Bronchial epithelial cell (primary cell): ENCODE results near the gene NADK2. TPM values are rescaled to one million over a fixed set of nuclear protein-coding genes. Genes with fewer than 3 reads are reported as not detected.
A peak's percentile ranks its signal among the peaks of the same experiment; 100 is the strongest.

Experiments
- DNase-seq: peaks from one replicate; pipeline ENCODE4 v3.0.0-alpha.2; 2010; ENCODE audit warnings: low read depth
- FAIRE-seq: peaks from 2 replicates; lab custom pipeline; 2011; peaks lifted over from hg19 to GRCh38; lab: Jason Lieb, UNC
- H3K27me3 ChIP-seq: 2 replicates; pipeline ENCODE4 v1.5.1; 2011; ENCODE audit warnings: low read length; ENCODE audit not compliant: control insufficient read depth, insufficient read depth
- H3K36me3 ChIP-seq: 2 replicates; pipeline ENCODE4 v1.5.1; 2011; ENCODE audit warnings: low read length; ENCODE audit not compliant: control insufficient read depth, insufficient read depth
- H3K4me3 ChIP-seq: 2 replicates; pipeline ENCODE4 v1.5.1; 2011; ENCODE audit warnings: mild to moderate bottlenecking, low read depth, low read length, control low read depth
- CTCF ChIP-seq: IDR thresholded peaks from 2 replicates; pipeline ENCODE4 v1.5.1; 2011; ENCODE audit warnings: mild to moderate bottlenecking, moderate library complexity, low read length, control low read depth, inconsistent platforms; ENCODE audit not compliant: insufficient read depth, severe bottlenecking
- total RNA-seq: library from RNA; depleted of rRNA; stranded (reverse); fragments of >200 nt; gene quantifications from 2 replicates; pipeline ENCODE4 v1.2.1, GENCODE V29; 2014

Gene NADK2
- total RNA-seq, 1 donor from 2014 or later: 27.6 TPM

GRCh38 chr5:36243653-36244052 is 1.9 kb upstream of the NADK2 start:
- DNase-seq: no peak
- no peak for FAIRE-seq
- Histone ChIP-seq H3K4me3 (no peak overlapping the region), H3K27me3 (no peaks in the 10 kb centered on the region), H3K36me3 (no peaks in the 10 kb centered on the region)
- TF ChIP-seq CTCF: no peak

- Histone ChIP-seq H3K27me3 (no peaks in the 10 kb centered on the region), H3K4me3 (peak overlapping the region; percentile 93), H3K36me3 (no peaks in the 10 kb centered on the region)
- no peak for TF ChIP-seq CTCF
- DNase-seq (no peak), FAIRE-seq (no peak)
These were observed 1.1 kb upstream of the NADK2 start for GRCh38 chr5:36242534-36243485.

GRCh38 chr5:36240779-36241630 is 720 bp downstream of the NADK2 start:
- Histone ChIP-seq H3K36me3 (no peaks in the 10 kb centered on the region), H3K4me3 (peak overlapping the region; percentile 93), H3K27me3 (no peaks in the 10 kb centered on the region)
- DNase-seq (peak; percentile 41), FAIRE-seq (no peak)
- TF ChIP-seq CTCF: no peak

- Histone ChIP-seq H3K36me3 (no peaks in the 10 kb centered on the region), H3K27me3 (no peaks in the 10 kb centered on the region), H3K4me3 (no peak overlapping the region)
- DNase-seq: no peak
- no peak for FAIRE-seq
- no peak for TF ChIP-seq CTCF
These were observed 2.1 kb downstream of the NADK2 start for GRCh38 chr5:36239370-36240293.
